GM08714 (cell line): ENCODE results near the gene FAF2.
"Not testable (repeated sequence)": the region's sequence is repeated elsewhere in the genome, so short reads cannot be mapped to it uniquely, and the experiment has no call there.

Experiments
- H3K4me3 ChIP-seq: fragments of 200-500 bp; sonication (Bioruptor generic); 2 replicates; pipeline ENCODE4 v1.5.1; 2014; ENCODE audit warnings: mild to moderate bottlenecking, low read length, inconsistent platforms
- ZNF274 ChIP-seq: IDR thresholded peaks from 2 replicates; pipeline ENCODE4 v1.6.1; 2012; ENCODE audit warnings: mild to moderate bottlenecking, low read depth, low read length

The FAF2 gene

GRCh38 chr5:176463113-176463764 is 15.1 kb downstream of the FAF2 start:
- no peak for TF ChIP-seq ZNF274
- no peak overlapping the region for H3K4me3 ChIP-seq

- no peak overlapping the region for H3K4me3 ChIP-seq
- TF ChIP-seq ZNF274: no peak
These were observed 18.2 kb downstream of the FAF2 start for GRCh38 chr5:176466245-176466871.

GRCh38 chr5:176469296-176469695 is 21.1 kb downstream of the FAF2 start:
- no peak for TF ChIP-seq ZNF274
- H3K4me3 ChIP-seq: no peak overlapping the region

- H3K4me3 ChIP-seq: no peak overlapping the region
- TF ChIP-seq ZNF274: no peak
These were observed 22.4 kb downstream of the FAF2 start for GRCh38 chr5:176470539-176470938.

- no peak overlapping the region for H3K4me3 ChIP-seq
- TF ChIP-seq ZNF274: no peak
These were observed 22.9 kb downstream of the FAF2 start for GRCh38 chr5:176471098-176471497.

GRCh38 chr5:176473335-176474006 is 25.3 kb downstream of the FAF2 start:
- no peak for TF ChIP-seq ZNF274

GRCh38 chr5:176474476-176474875 is 26.3 kb downstream of the FAF2 start:
- TF ChIP-seq ZNF274: no peak
- H3K4me3 ChIP-seq: no peak overlapping the region

More at GRCh38 chr5:176473335-176474006, 25.3 kb downstream of the FAF2 start:
- no peak overlapping the region for H3K4me3 ChIP-seq

- no peak for TF ChIP-seq ZNF274
- H3K4me3 ChIP-seq: no peak overlapping the region
These were observed 33.5 kb downstream of the FAF2 start for GRCh38 chr5:176481711-176482110.

- H3K4me3 ChIP-seq: no peak overlapping the region
- TF ChIP-seq ZNF274: no peak
These were observed 37.0 kb downstream of the FAF2 start for GRCh38 chr5:176485176-176485575.

- H3K4me3 ChIP-seq: no peak overlapping the region
- no peak for TF ChIP-seq ZNF274
These were observed 38.1 kb downstream of the FAF2 start for GRCh38 chr5:176486189-176486757.

- H3K4me3 ChIP-seq: not testable (repeated sequence)
These were observed 39.0 kb downstream of the FAF2 start for GRCh38 chr5:176487160-176487559.

- H3K4me3 ChIP-seq: no peak overlapping the region
- TF ChIP-seq ZNF274: no peak
These were observed 40.9 kb downstream of the FAF2 start for GRCh38 chr5:176489077-176489476.

GRCh38 chr5:176490301-176490700 is 42.1 kb downstream of the FAF2 start:
- no peak for TF ChIP-seq ZNF274
- no peak overlapping the region for H3K4me3 ChIP-seq

GRCh38 chr5:176491101-176491502 is 42.9 kb downstream of the FAF2 start:
- TF ChIP-seq ZNF274: no peak
- H3K4me3 ChIP-seq: no peak overlapping the region

GRCh38 chr5:176491901-176492300 is 43.7 kb downstream of the FAF2 start:
- no peak overlapping the region for H3K4me3 ChIP-seq
- TF ChIP-seq ZNF274: no peak
